HCT116 (cell line): ENCODE measurements around the gene LACTBL1. TPM values are rescaled to one million over a fixed set of nuclear protein-coding genes. Genes with fewer than 3 reads are reported as not detected.

ENCODE experiments used
- ATAC-seq: fragments of 200-7000 bp; cut with Tn5 transposase; 2 replicates; pipeline ENCODE4 v1.9.1; 2020; ENCODE audit warnings: mild to moderate bottlenecking, moderate library complexity
- BruUV-seq: library from RNA; stranded (reverse); fragments of 400-500 nt; replicated peaks from 2 replicates; lab custom pipeline; 2021; lab: Mats Ljungman, UMichigan
- CTCF ChIA-PET: fragments of 300-600 bp; sonication (Branson Sonifier 250); formaldehyde crosslinking; loops from one replicate; lab custom pipeline; 2021; ENCODE audit warnings: antibody characterized with exemption; lab: Charles Lee
- POLR2A ChIA-PET: fragments of 300-600, 350-600 bp; sonication (Branson Sonifier 250); formaldehyde crosslinking; loops from one replicate; lab custom pipeline; 2021; ENCODE audit warnings: antibody characterized with exemption; lab: Charles Lee
- RAD21 ChIA-PET, 2 experiments: fragments of 300-600 bp; sonication (Branson Sonifier 250); formaldehyde crosslinking; loops; one replicate each; lab custom pipeline; 2023; ENCODE audit warnings: low total read pairs in 2 of 2; ENCODE audit not compliant: uncharacterized antibody in 2 of 2, unreplicated experiment in 2 of 2, low non-redundant PET in 1 of 2; lab: Charles Lee
- DNase-seq: peaks from one replicate; pipeline ENCODE4 v3.0.0-alpha.2; 2010; ENCODE audit warnings: low read depth, low spot score
- H2AFZ ChIP-seq: fragments of 200-600 bp; shearing (Covaris generic), sonication (generic); 2 replicates; pipeline ENCODE4 v1.6.1; 2017; ENCODE audit warnings: low read depth, mixed run types, mixed read lengths, antibody characterized with exemption, low read length; ENCODE audit not compliant: poor library complexity, severe bottlenecking
- H3K27ac ChIP-seq: 2 replicates; pipeline ENCODE4 v1.5.1; 2012; ENCODE audit warnings: low read depth, low read length
- H3K27me3 ChIP-seq: fragments of 200-600 bp; sonication (generic); 2 replicates; pipeline ENCODE4 v1.6.1; 2016; ENCODE audit warnings: mixed run types, low read length, mixed read lengths; ENCODE audit not compliant: insufficient read depth
- H3K36me3 ChIP-seq, 2 experiments: fragments of 200-500 bp in 1 of 2; fragments of 200-600 bp in 1 of 2; sonication (Bioruptor generic) in 1 of 2; sonication (generic) in 1 of 2; 2 replicates each; pipeline versions ENCODE4 v1.5.1 to v1.6.1; 2014 to 2016; ENCODE audit warnings: low read length in 2 of 2, inconsistent platforms in 1 of 2, mixed read lengths in 1 of 2, mixed run types in 1 of 2; ENCODE audit not compliant: insufficient read depth in 2 of 2, control insufficient read depth in 1 of 2
- H3K4me1 ChIP-seq, 2 experiments: fragments of 200-600 bp in 1 of 2; sonication (generic) in 1 of 2; 2 replicates each; pipeline versions ENCODE4 v1.5.1 to v1.6.1; 2012 to 2017; ENCODE audit warnings: low read length in 2 of 2, inconsistent platforms in 1 of 2, mild to moderate bottlenecking in 1 of 2, mixed read lengths in 1 of 2, mixed run types in 1 of 2, moderate library complexity in 1 of 2; ENCODE audit not compliant: insufficient read depth in 2 of 2, control insufficient read depth in 1 of 2
- H3K4me2 ChIP-seq: fragments of 200-600 bp; sonication (generic); 2 replicates; pipeline ENCODE4 v1.6.1; 2017; ENCODE audit warnings: mixed run types, low read length, mixed read lengths
- H3K4me3 ChIP-seq, 2 experiments: fragments of 200-600 bp in 1 of 2; sonication (generic) in 1 of 2; replicated peaks in 1 of 2; 2 replicates each; pipeline ENCODE4 v1.5.1; 2011 to 2016; ENCODE audit warnings: low read length in 2 of 2, control low read depth in 1 of 2, low read depth in 1 of 2, mild to moderate bottlenecking in 1 of 2, mixed read lengths in 1 of 2, mixed run types in 1 of 2
- H3K79me2 ChIP-seq: fragments of 200-600 bp; sonication (generic); 2 replicates; pipeline ENCODE4 v1.6.1; 2017; ENCODE audit warnings: mild to moderate bottlenecking, mixed run types, low read length, moderate library complexity, mixed read lengths; ENCODE audit not compliant: insufficient read depth
- H3K9ac ChIP-seq: fragments of 200-600 bp; sonication (generic); 2 replicates; pipeline ENCODE4 v1.6.1; 2016; ENCODE audit warnings: low read length, mixed read lengths
- H3K9me2 ChIP-seq: fragments of 200-600 bp; sonication (generic), shearing (Covaris generic); 2 replicates; pipeline ENCODE4 v1.6.1; 2017; ENCODE audit warnings: mixed run types, mild to moderate bottlenecking, moderate library complexity; ENCODE audit not compliant: insufficient read depth
- H3K9me3 ChIP-seq, 2 experiments: fragments of 200-500 bp in 1 of 2; fragments of 200-600 bp in 1 of 2; sonication (Bioruptor generic) in 1 of 2; sonication (generic) in 1 of 2; 2 replicates each; pipeline ENCODE4 v1.6.1; 2014 to 2017; ENCODE audit warnings: low read length in 2 of 2, mixed read lengths in 2 of 2, inconsistent platforms in 1 of 2, low read depth in 1 of 2, mild to moderate bottlenecking in 1 of 2, mixed run types in 1 of 2, moderate library complexity in 1 of 2; ENCODE audit not compliant: control insufficient read depth in 1 of 2, insufficient read depth in 1 of 2
- H4K20me1 ChIP-seq: fragments of 200-600 bp; sonication (generic), shearing (Covaris generic); 2 replicates; pipeline ENCODE4 v1.6.1; 2017; ENCODE audit warnings: mixed run types, mild to moderate bottlenecking, moderate library complexity; ENCODE audit not compliant: insufficient read depth
- YY1 ChIP-seq: IDR thresholded peaks from 2 replicates; pipeline ENCODE4 v1.6.1; 2011; ENCODE audit warnings: low read length, low read depth, moderate library complexity, mild to moderate bottlenecking; ENCODE audit not compliant: insufficient replicate concordance; ENCODE audit errors: extremely low read depth
- ZFX ChIP-seq: fragments of 450-650 bp; IDR thresholded peaks from 2 replicates; pipeline ENCODE4 v1.6.1; 2017
- intact Hi-C: fragments of 100-400 bp; cut with micrococcal nuclease; formaldehyde crosslinking; loops from 2 replicates; pipeline ENCODE4 v1.10.0; 2022
- total RNA-seq: library from RNA; stranded (reverse); gene quantifications from one replicate; pipeline ENCODE4 v1.2.1, GENCODE V29; 2021; ENCODE audit not compliant: unreplicated experiment

Gene LACTBL1
- total RNA-seq, 1 experiment from 2014 or later = not detected

- Histone ChIP-seq H2AFZ (no peak overlapping the region), H4K20me1 (no peaks in the 10 kb centered on the region), H3K4me3 (no peak overlapping the region), H3K27ac (no peak overlapping the region), H3K9ac (no peak overlapping the region), H3K4me1 (no peaks in the 10 kb centered on the region), H3K4me2 (no peak overlapping the region), H3K9me2 (no peaks in the 10 kb centered on the region), H3K9me3 (no peaks in the 10 kb centered on the region), H3K36me3 (no peaks in the 10 kb centered on the region), H3K27me3 (no peaks in the 10 kb centered on the region), H3K79me2 (no peaks in the 10 kb centered on the region)
- ChIA-PET POLR2A (no interaction called here), CTCF (no interaction called here), RAD21 (no interaction called here)
- no TSS peak for BruUV-seq
- DNase-seq (no peak), ATAC-seq (no peak)
- intact Hi-C loops = no loop called here
- TF ChIP-seq ZFX (no peak), YY1 (no peak)
Observed at GRCh38 chr1:22903113-22903512, 69.6 kb downstream of the LACTBL1 start.

Other genes starting within 250 kb of the LACTBL1 start
- 1.0 TPM for gene TEX46, start 43.0 kb upstream of the LACTBL1 start, total RNA-seq
- gene KDM1A, start 46.6 kb upstream of the LACTBL1 start, total RNA-seq = 162 TPM
- gene LUZP1, start 196.0 kb upstream of the LACTBL1 start, total RNA-seq = 22.4 TPM
- gene HTR1D, start 244.6 kb upstream of the LACTBL1 start, total RNA-seq = 3.5 TPM